Subcutaneous abdominal adipose tissue (tissue), 5 donors: ENCODE results near the gene TMC2.
A peak's percentile ranks its signal among the peaks of the same experiment; 100 is the strongest.

Experiments used
- H3K27ac ChIP-seq: one replicate; pipeline ENCODE4 v1.7.0; 2013; ENCODE audit warnings: low read depth, mild to moderate bottlenecking, inconsistent platforms, low read length, moderate library complexity
- H3K27me3 ChIP-seq, 5 donors: one replicate each; pipeline ENCODE4 v1.7.0; 2013; ENCODE audit warnings: low read length in 5 of 5, inconsistent platforms in 1 of 5; ENCODE audit not compliant: control insufficient read depth in 5 of 5, insufficient read depth in 4 of 5
- H3K36me3 ChIP-seq, 5 donors: one replicate each; pipeline ENCODE4 v1.7.0; 2013; ENCODE audit warnings: low read length in 5 of 5; ENCODE audit not compliant: control insufficient read depth in 5 of 5, insufficient read depth in 5 of 5
- H3K4me1 ChIP-seq, 5 donors: one replicate each; pipeline ENCODE4 v1.7.0; 2013; ENCODE audit warnings: low read length in 5 of 5, mild to moderate bottlenecking in 3 of 5, moderate library complexity in 1 of 5; ENCODE audit not compliant: control insufficient read depth in 5 of 5, insufficient read depth in 5 of 5
- H3K4me3 ChIP-seq, 5 donors: one replicate each; pipeline ENCODE4 v1.7.0; 2013; ENCODE audit warnings: low read length in 5 of 5, low read depth in 1 of 5
- H3K9ac ChIP-seq, 5 donors: one replicate each; pipeline ENCODE4 v1.7.0; 2013; ENCODE audit warnings: low read length in 5 of 5, mild to moderate bottlenecking in 4 of 5, moderate library complexity in 3 of 5
- H3K9me3 ChIP-seq, 5 donors: one replicate each; pipeline ENCODE4 v1.7.0; 2013; ENCODE audit warnings: low read length in 5 of 5; ENCODE audit not compliant: control insufficient read depth in 5 of 5
- donor health status: healthy.
- donor health status: healthy.
- donor health status: healthy.
- donor health status: healthy.
- donor health status: healthy.

TMC2 gene

DNA sequence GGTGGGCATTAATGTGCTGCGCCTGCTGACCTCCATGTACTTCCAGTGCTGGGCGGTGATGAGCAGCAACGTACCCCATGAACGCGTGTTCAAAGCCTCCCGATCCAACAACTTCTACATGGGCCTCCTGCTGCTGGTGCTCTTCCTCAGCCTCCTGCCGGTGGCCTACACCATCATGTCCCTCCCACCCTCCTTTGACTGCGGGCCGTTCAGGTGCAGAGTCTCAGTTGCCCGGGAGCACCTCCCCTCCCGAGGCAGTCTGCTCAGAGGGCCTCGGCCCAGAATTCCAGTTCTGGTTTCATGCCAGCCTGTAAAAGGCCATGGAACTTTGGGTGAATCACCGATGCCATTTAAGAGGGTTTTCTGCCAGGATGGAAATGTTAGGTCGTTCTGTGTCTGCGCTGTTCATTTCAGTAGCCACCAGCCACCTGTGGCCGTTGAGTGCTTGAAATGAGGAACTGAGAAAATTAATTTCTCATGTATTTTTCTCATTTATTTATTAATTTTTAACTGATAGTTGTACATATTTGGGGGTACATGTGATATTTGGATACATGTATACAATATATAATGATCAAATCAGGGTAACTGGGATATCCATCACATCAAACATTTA, 80.8 kb downstream of the TMC2 start:
- no peak overlapping the region for H3K9ac ChIP-seq
- no peak overlapping the region for H3K4me3 ChIP-seq
- H3K27ac ChIP-seq, result no peak overlapping the region
- H3K4me1 ChIP-seq, result no peaks in the 10 kb centered on the region
- H3K9me3 ChIP-seq, result peaks cover 0 to 12% (median 5%) of the 10 kb centered on the region in 5 donors
- peaks cover 0 to 3% (median 0%) of the 10 kb centered on the region in 5 donors for H3K27me3 ChIP-seq
- H3K36me3 ChIP-seq, result no peaks in the 10 kb centered on the region

DNA sequence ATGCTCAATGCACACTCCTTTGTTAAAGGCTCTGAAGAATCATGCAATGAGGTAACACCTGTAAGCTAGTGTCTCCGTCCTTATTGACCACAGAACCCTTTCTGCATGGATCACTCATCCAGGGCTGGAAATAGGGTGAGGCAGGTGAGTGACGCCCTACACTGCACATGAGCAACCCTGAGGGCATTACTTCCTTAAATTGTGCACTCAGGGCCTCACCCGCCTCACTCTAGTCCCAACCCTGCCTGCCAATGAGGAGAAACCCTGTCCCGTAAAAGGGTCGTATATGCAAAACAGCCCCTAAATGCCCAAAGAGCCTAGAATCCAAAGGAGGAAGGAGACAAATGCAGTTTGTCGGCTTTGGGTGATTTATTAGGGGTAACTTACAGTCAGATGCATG, 82.4 kb downstream of the TMC2 start:
- no peak overlapping the region for H3K9ac ChIP-seq
- H3K4me3 ChIP-seq, result no peak overlapping the region
- peaks cover 0 to 5% (median 3%) of the 10 kb centered on the region in 5 donors for H3K4me1 ChIP-seq
- H3K27me3 ChIP-seq, result peaks cover 0 to 3% (median 0%) of the 10 kb centered on the region in 5 donors
- H3K9me3 ChIP-seq, result peaks cover 0 to 12% (median 5%) of the 10 kb centered on the region in 5 donors
- no peak overlapping the region for H3K27ac ChIP-seq
- H3K36me3 ChIP-seq, result no peaks in the 10 kb centered on the region

DNA sequence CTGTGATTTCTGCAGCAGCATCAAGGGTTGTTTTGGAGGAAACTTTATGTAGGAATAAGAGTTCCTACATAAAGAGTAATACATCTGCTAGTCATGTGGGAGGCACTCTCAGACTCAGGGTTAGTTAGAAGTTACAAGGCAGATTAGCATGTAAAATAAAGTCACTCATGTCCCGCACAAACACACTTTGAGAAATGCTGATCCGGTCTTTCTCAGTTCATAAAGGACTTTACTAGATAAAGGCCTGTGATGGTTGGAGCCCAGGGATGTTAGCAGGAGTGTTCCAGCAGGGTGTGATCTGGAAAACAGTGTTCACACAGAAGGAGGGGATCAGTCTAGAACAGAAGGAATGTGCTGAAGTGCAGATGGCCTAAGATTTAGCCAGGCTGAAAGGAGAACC, 83.0 kb downstream of the TMC2 start:
- no peak overlapping the region for H3K9ac ChIP-seq
- no peaks in the 10 kb centered on the region for H3K36me3 ChIP-seq
- peaks cover 0 to 3% (median 0%) of the 10 kb centered on the region in 5 donors for H3K27me3 ChIP-seq
- H3K4me1 ChIP-seq, result peaks cover 4 to 10% (median 7%) of the 10 kb centered on the region in 5 donors
- no peak overlapping the region for H3K4me3 ChIP-seq
- peaks cover 0 to 12% (median 5%) of the 10 kb centered on the region in 5 donors for H3K9me3 ChIP-seq
- no peak overlapping the region for H3K27ac ChIP-seq

DNA sequence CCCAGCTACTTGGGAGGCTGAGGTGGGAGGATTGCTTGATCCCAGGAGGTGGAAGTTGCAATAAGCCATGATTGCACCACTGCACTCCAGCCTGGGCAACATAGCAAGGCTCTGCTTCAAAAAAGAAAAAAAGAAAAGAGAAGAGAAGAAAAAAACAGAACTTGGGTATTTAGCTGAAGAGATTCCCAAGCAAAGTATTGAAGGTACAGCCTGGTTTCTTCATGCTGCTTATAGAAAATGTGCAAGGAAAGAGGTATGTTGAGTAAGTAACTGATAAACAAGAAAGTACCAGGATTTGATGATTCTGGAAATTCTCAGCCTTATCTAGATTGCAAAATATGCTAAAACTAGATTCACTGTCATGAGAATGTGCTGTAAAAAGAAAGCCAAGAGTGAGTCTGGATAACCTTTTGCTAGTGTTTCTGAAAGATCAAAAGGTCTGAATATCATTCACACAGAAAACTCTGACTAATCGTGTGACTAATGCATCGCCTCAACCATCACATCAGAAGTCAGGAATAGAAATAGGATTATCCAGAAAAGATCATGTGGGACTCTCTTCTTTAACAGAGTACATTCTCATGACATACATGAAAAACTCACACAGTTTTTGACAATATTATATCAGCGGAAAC, 83.7 kb downstream of the TMC2 start:
- H3K4me3 ChIP-seq, result no peak overlapping the region
- no peak overlapping the region for H3K27ac ChIP-seq
- H3K27me3 ChIP-seq, result peaks cover 0 to 3% (median 0%) of the 10 kb centered on the region in 5 donors
- H3K36me3 ChIP-seq, result no peaks in the 10 kb centered on the region
- H3K9ac ChIP-seq, result no peak overlapping the region
- peaks cover 0 to 12% (median 5%) of the 10 kb centered on the region in 5 donors for H3K9me3 ChIP-seq
- peaks cover 5 to 16% (median 14%) of the 10 kb centered on the region in 5 donors for H3K4me1 ChIP-seq

DNA sequence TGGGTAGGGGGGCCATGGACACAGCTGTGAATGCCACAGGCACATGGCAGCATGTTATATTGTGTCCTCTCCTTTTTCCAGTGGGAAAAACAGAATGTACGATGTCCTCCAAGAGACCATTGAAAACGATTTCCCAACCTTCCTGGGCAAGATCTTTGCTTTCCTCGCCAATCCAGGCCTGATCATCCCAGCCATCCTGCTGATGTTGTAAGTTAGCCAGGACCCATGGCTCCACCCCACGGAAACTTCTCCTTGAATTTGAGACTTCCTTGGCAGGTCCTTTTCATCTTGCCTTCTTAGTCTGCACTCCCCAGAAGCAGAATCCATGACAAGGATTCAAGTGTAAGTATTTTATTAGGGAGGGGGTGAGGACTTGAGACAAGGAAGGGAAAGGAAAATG, 87.8 kb downstream of the TMC2 start:
- Histone ChIP-seq H3K27ac (peak overlapping the region; percentile 70), H3K9me3 (peaks cover 5 to 16% (median 10%) of the 10 kb centered on the region in 5 donors), H3K4me1 (peaks cover 5 to 32% (median 26%) of the 10 kb centered on the region in 5 donors), H3K27me3 (no peaks in the 10 kb centered on the region), H3K36me3 (no peaks in the 10 kb centered on the region), H3K9ac (peak overlapping the region in 2 of 5 donors; percentile 2 to 28), H3K4me3 (peak overlapping the region in 2 of 5 donors; percentile 8 to 34)

DNA sequence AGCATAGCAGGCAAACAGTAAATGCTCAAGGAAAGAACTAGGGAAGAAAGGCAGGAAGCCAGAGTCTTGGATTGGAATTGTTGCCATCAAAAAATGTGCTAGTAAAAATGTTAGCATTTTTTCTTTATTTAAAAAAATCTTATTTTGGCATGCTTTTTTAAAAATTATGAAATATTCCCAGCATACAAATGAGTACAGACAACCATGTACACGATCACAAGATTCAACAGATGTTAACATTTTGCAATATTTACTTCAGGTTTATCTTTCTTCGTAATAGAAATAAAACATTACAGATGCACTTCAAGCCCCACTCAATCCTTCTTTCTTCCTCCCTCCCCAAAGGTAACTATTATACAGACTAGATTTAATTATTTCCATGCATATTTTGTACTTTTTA, 88.7 kb downstream of the TMC2 start:
- H3K36me3 ChIP-seq, result no peaks in the 10 kb centered on the region
- H3K9me3 ChIP-seq, result peaks cover 5 to 15% (median 6%) of the 10 kb centered on the region in 5 donors
- peak overlapping the region; percentile 70 for H3K27ac ChIP-seq
- peak overlapping the region in 1 of 5 donors; percentile 8 for H3K4me3 ChIP-seq
- no peaks in the 10 kb centered on the region for H3K27me3 ChIP-seq
- peaks cover 5 to 32% (median 26%) of the 10 kb centered on the region in 5 donors for H3K4me1 ChIP-seq
- H3K9ac ChIP-seq, result no peak overlapping the region

DNA sequence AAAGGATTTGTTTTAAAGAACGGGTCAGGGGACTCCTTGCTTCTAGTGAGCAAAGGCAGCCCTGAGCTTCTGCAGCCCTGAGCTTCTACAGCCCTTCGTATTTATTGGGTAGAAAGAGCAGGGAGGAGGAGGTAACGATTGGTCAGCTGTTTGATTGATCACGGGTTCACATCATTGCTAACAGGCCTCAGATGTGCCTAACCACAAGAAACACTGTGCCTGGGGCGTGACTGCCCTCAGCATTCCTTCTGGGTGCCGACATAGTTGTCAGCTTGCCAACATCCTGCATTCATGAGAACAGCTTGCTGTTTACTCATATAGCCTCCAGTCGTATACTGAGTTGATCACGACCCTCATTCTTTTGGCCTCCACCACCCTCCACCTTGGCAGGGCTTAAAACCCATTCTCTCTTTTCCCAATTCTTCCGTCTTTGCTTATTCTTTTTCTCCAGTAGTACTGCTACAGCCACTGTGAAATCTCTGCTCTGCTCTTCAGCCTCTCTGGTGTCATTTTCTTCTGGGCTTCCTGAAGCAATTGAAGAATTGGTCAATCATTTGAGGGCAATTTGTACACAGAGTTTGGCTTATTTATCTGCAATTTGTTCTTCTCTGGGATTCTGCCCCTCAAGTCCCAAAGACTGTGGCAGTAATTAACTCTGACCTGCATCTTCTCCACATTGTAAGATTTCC, 90.6 kb downstream of the TMC2 start:
- peak overlapping the region; percentile 70 for H3K27ac ChIP-seq
- H3K9me3 ChIP-seq, result peaks cover 5 to 11% (median 7%) of the 10 kb centered on the region in 5 donors
- H3K36me3 ChIP-seq, result no peaks in the 10 kb centered on the region
- H3K9ac ChIP-seq, result peak overlapping the region in 3 of 5 donors; percentile 4 to 25 (median 6)
- H3K4me3 ChIP-seq, result no peak overlapping the region
- H3K27me3 ChIP-seq, result no peaks in the 10 kb centered on the region
- H3K4me1 ChIP-seq, result peaks cover 5 to 32% (median 26%) of the 10 kb centered on the region in 5 donors

DNA sequence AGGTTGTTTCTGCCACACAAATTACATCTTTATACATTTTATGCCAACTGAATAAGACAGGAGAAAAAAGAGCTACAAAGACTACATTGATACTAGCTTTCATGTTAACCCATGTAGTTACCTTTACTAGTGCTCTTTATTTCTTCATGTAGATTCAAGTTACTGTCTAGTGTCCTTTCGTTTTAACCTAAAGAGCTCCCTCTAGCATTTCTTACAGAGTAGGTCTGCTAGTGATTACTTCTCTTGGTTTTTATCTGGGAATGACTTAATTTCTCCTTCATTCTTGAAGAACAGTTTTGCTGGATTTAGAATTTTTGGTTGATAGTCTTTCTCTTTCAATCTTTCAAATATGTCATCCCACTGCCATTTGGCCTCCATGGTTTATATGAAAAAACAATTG, 94.9 kb downstream of the TMC2 start:
- H3K9me3 ChIP-seq, result peaks cover 3 to 7% (median 5%) of the 10 kb centered on the region in 5 donors
- no peak overlapping the region for H3K4me3 ChIP-seq
- H3K27me3 ChIP-seq, result peaks cover 0 to 12% (median 0%) of the 10 kb centered on the region in 5 donors
- H3K36me3 ChIP-seq, result no peaks in the 10 kb centered on the region
- peaks cover 0 to 22% (median 6%) of the 10 kb centered on the region in 5 donors for H3K4me1 ChIP-seq
- H3K27ac ChIP-seq, result no peak overlapping the region
- H3K9ac ChIP-seq, result no peak overlapping the region

DNA sequence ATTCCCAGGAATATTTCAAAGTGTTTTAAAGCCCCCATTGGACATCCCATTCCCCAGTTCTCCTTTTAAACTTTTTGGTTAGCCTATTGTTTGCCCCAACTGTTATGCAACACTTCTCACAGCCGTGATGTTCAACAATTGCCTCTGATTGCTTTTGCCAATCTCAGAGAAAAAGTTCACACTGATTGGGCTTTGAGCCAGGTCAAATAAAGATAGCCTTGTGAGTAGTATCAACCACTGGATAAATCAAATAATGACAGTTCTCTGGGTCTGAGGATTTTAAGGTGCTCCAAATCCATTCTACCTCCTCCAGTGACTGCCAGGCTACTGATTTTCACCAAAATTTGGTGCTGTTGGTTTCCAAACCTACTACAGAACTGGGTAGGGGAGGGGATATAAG, 97.0 kb downstream of the TMC2 start:
- H3K27me3 ChIP-seq, result peaks cover 0 to 12% (median 0%) of the 10 kb centered on the region in 5 donors
- H3K9ac ChIP-seq, result no peak overlapping the region
- H3K36me3 ChIP-seq, result no peaks in the 10 kb centered on the region
- H3K9me3 ChIP-seq, result peaks cover 0 to 3% (median 0%) of the 10 kb centered on the region in 5 donors
- H3K4me1 ChIP-seq, result peaks cover 0 to 11% (median 0%) of the 10 kb centered on the region in 5 donors
- no peak overlapping the region for H3K27ac ChIP-seq
- H3K4me3 ChIP-seq, result no peak overlapping the region

DNA sequence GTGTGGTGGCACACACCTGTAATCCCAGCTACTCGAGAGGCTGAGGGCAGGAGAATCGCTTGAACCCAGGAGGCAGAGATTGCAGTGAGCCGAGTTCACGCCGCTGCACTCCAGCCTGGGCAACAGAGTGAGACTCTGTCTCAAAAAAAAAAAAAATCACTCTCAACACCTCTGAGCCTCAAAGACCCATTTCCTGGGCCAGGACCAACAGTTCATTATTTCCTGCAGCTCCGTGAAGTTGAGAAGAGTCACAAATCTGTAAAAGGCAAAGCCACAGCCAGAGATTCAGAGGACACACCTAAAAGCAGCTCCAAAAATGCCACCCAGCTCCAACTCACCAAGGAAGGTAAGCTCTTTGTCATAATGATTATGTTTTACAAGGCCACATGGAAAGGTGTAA, 100.9 kb downstream of the TMC2 start:
- Histone ChIP-seq H3K9ac (peak overlapping the region in 1 of 5 donors; percentile 45), H3K36me3 (peaks cover 0 to 5% (median 0%) of the 10 kb centered on the region in 5 donors), H3K4me1 (peaks cover 0 to 11% (median 0%) of the 10 kb centered on the region in 5 donors), H3K27me3 (peaks cover 0 to 12% (median 0%) of the 10 kb centered on the region in 5 donors), H3K9me3 (no peaks in the 10 kb centered on the region), H3K4me3 (no peak overlapping the region), H3K27ac (no peak overlapping the region)
